IgD-negative memory B cell (primary cell): ENCODE data around the gene GALNTL6. TPM values are rescaled to one million over a fixed set of nuclear protein-coding genes. Genes with fewer than 3 reads are reported as not detected.

Experiments used
- H3K27ac Mint-ChIP-seq, 3 donors: one replicate each; pipeline ENCODE4 v1.8.0; 2020 to 2022; ENCODE audit warnings: mild to moderate bottlenecking in 3 of 3, mixed read lengths in 3 of 3, moderate library complexity in 1 of 3
- H3K27me3 Mint-ChIP-seq: one replicate; pipeline ENCODE4 v1.8.0; 2021; ENCODE audit warnings: mixed read lengths
- H3K36me3 Mint-ChIP-seq: one replicate; pipeline ENCODE4 v1.8.0; 2020; ENCODE audit warnings: mild to moderate bottlenecking, mixed read lengths
- H3K4me1 Mint-ChIP-seq, 3 donors: one replicate each; pipeline ENCODE4 v1.8.0; 2020 to 2022; ENCODE audit warnings: mixed read lengths in 3 of 3, mild to moderate bottlenecking in 1 of 3
- H3K4me3 Mint-ChIP-seq, 4 donors: one replicate each; pipeline ENCODE4 v1.8.0; 2020 to 2022; ENCODE audit warnings: mild to moderate bottlenecking in 4 of 4, mixed read lengths in 4 of 4, moderate library complexity in 3 of 4
- H3K9me3 Mint-ChIP-seq, 3 donors: one replicate each; pipeline ENCODE4 v1.8.0; 2020 to 2021; ENCODE audit warnings: mixed read lengths in 3 of 3, mild to moderate bottlenecking in 1 of 3
- polyA plus RNA-seq: library from polyadenylated mRNA; unstranded; fragments of 300-500 nt; fragmentation: Illumina TruSeq; gene quantifications from one replicate; pipeline ENCODE4 v1.2.3, GENCODE V29; 2021

The GALNTL6 gene
- polyA plus RNA-seq, 1 donor from 2014 or later = 1.3 TPM

- H3K4me1 Mint-ChIP-seq = peaks cover 0 to under 1% (median 0%) of the 10 kb centered on the region in 3 donors
- no peaks in the 10 kb centered on the region for H3K9me3 Mint-ChIP-seq
- H3K27ac Mint-ChIP-seq = no peak overlapping the region
- H3K4me3 Mint-ChIP-seq = no peak overlapping the region
- no peaks in the 10 kb centered on the region for H3K36me3 Mint-ChIP-seq
- H3K27me3 Mint-ChIP-seq = no peaks in the 10 kb centered on the region
These were observed 33.7 kb downstream of the GALNTL6 start for GRCh38 chr4:171846893-171847292.

- no peak overlapping the region for H3K27ac Mint-ChIP-seq
These were observed 34.5 kb downstream of the GALNTL6 start for GRCh38 chr4:171847751-171848150.

GRCh38 chr4:171849686-171850222 is 36.5 kb downstream of the GALNTL6 start:
- Mint-ChIP-seq H3K27me3 (no peaks in the 10 kb centered on the region), H3K9me3 (no peaks in the 10 kb centered on the region), H3K36me3 (no peaks in the 10 kb centered on the region), H3K4me3 (peak overlapping the region in 1 of 4 donors; percentile 35), H3K4me1 (peaks cover 3 to 6% (median 6%) of the 10 kb centered on the region in 3 donors), H3K27ac (no peak overlapping the region)

More at GRCh38 chr4:171847751-171848150, 34.5 kb downstream of the GALNTL6 start:
- Mint-ChIP-seq H3K27me3 (no peaks in the 10 kb centered on the region), H3K9me3 (no peaks in the 10 kb centered on the region), H3K4me1 (peaks cover 2 to 4% (median 3%) of the 10 kb centered on the region in 3 donors), H3K4me3 (no peak overlapping the region), H3K36me3 (no peaks in the 10 kb centered on the region)

- Mint-ChIP-seq H3K27me3 (no peaks in the 10 kb centered on the region), H3K9me3 (no peaks in the 10 kb centered on the region), H3K4me1 (peaks cover 3 to 8% (median 6%) of the 10 kb centered on the region in 3 donors), H3K27ac (no peak overlapping the region), H3K36me3 (no peaks in the 10 kb centered on the region), H3K4me3 (no peak overlapping the region)
These were observed 38.1 kb downstream of the GALNTL6 start for GRCh38 chr4:171851295-171851694.

- peaks cover 0 to 2% (median 0%) of the 10 kb centered on the region in 3 donors for H3K9me3 Mint-ChIP-seq
- peaks cover 0 to 6% (median 4%) of the 10 kb centered on the region in 3 donors for H3K4me1 Mint-ChIP-seq
- no peak overlapping the region for H3K4me3 Mint-ChIP-seq
- H3K27ac Mint-ChIP-seq = no peak overlapping the region
- H3K27me3 Mint-ChIP-seq = no peaks in the 10 kb centered on the region
- no peaks in the 10 kb centered on the region for H3K36me3 Mint-ChIP-seq
These were observed 44.3 kb downstream of the GALNTL6 start for GRCh38 chr4:171857302-171858012.

- H3K9me3 Mint-ChIP-seq = no peaks in the 10 kb centered on the region
- H3K4me3 Mint-ChIP-seq = peak overlapping the region in 1 of 4 donors; percentile 0
- H3K4me1 Mint-ChIP-seq = no peaks in the 10 kb centered on the region
- H3K27me3 Mint-ChIP-seq = no peaks in the 10 kb centered on the region
- H3K27ac Mint-ChIP-seq = no peak overlapping the region
- no peaks in the 10 kb centered on the region for H3K36me3 Mint-ChIP-seq
These were observed 62.1 kb downstream of the GALNTL6 start for GRCh38 chr4:171875291-171875690.

GRCh38 chr4:171876636-171877035 is 63.4 kb downstream of the GALNTL6 start:
- Mint-ChIP-seq H3K4me1 (no peaks in the 10 kb centered on the region), H3K9me3 (no peaks in the 10 kb centered on the region)

GRCh38 chr4:171880136-171880535 is 66.9 kb downstream of the GALNTL6 start:
- Mint-ChIP-seq H3K4me1 (no peaks in the 10 kb centered on the region), H3K4me3 (no peak overlapping the region), H3K9me3 (no peaks in the 10 kb centered on the region)

More at GRCh38 chr4:171876636-171877035, 63.4 kb downstream of the GALNTL6 start:
- Mint-ChIP-seq H3K36me3 (no peaks in the 10 kb centered on the region), H3K27me3 (no peaks in the 10 kb centered on the region), H3K4me3 (no peak overlapping the region), H3K27ac (no peak overlapping the region)

GRCh38 chr4:171889681-171890080 is 76.5 kb downstream of the GALNTL6 start:
- Mint-ChIP-seq H3K27ac (no peak overlapping the region), H3K9me3 (peaks cover 0 to 6% (median 3%) of the 10 kb centered on the region in 3 donors), H3K36me3 (no peaks in the 10 kb centered on the region), H3K27me3 (no peaks in the 10 kb centered on the region), H3K4me3 (no peak overlapping the region), H3K4me1 (no peaks in the 10 kb centered on the region)

More at GRCh38 chr4:171880136-171880535, 66.9 kb downstream of the GALNTL6 start:
- H3K27me3 Mint-ChIP-seq = no peaks in the 10 kb centered on the region
- no peak overlapping the region for H3K27ac Mint-ChIP-seq
- H3K36me3 Mint-ChIP-seq = no peaks in the 10 kb centered on the region

GRCh38 chr4:171891038-171891437 is 77.8 kb downstream of the GALNTL6 start:
- Mint-ChIP-seq H3K27me3 (no peaks in the 10 kb centered on the region), H3K27ac (no peak overlapping the region), H3K36me3 (no peaks in the 10 kb centered on the region), H3K4me1 (no peaks in the 10 kb centered on the region), H3K4me3 (no peak overlapping the region), H3K9me3 (peaks cover 0 to 6% (median 3%) of the 10 kb centered on the region in 3 donors)

- peaks cover 4 to 7% (median 5%) of the 10 kb centered on the region in 3 donors for H3K9me3 Mint-ChIP-seq
- no peaks in the 10 kb centered on the region for H3K36me3 Mint-ChIP-seq
- no peaks in the 10 kb centered on the region for H3K4me1 Mint-ChIP-seq
- no peaks in the 10 kb centered on the region for H3K27me3 Mint-ChIP-seq
- peak overlapping the region in 1 of 4 donors; percentile 54 for H3K4me3 Mint-ChIP-seq
- no peak overlapping the region for H3K27ac Mint-ChIP-seq
These were observed 83.2 kb downstream of the GALNTL6 start for GRCh38 chr4:171896426-171896825.

GRCh38 chr4:171919314-171919713 is 106.1 kb downstream of the GALNTL6 start:
- no peak overlapping the region for H3K27ac Mint-ChIP-seq
- H3K4me3 Mint-ChIP-seq = no peak overlapping the region
- peaks cover 2 to 3% (median 2%) of the 10 kb centered on the region in 3 donors for H3K9me3 Mint-ChIP-seq
- H3K4me1 Mint-ChIP-seq = peaks cover 0 to 1% (median 0%) of the 10 kb centered on the region in 3 donors
- H3K27me3 Mint-ChIP-seq = no peaks in the 10 kb centered on the region
- H3K36me3 Mint-ChIP-seq = no peaks in the 10 kb centered on the region

GRCh38 chr4:171920901-171921300 is 107.7 kb downstream of the GALNTL6 start:
- H3K36me3 Mint-ChIP-seq = no peaks in the 10 kb centered on the region
- peaks cover 0 to 1% (median 0%) of the 10 kb centered on the region in 3 donors for H3K4me1 Mint-ChIP-seq
- no peak overlapping the region for H3K27ac Mint-ChIP-seq
- no peaks in the 10 kb centered on the region for H3K27me3 Mint-ChIP-seq
- H3K9me3 Mint-ChIP-seq = peaks cover 2 to 3% (median 2%) of the 10 kb centered on the region in 3 donors
- H3K4me3 Mint-ChIP-seq = no peak overlapping the region

- peaks cover 0 to 2% (median 0%) of the 10 kb centered on the region in 3 donors for H3K9me3 Mint-ChIP-seq
- H3K4me1 Mint-ChIP-seq = no peaks in the 10 kb centered on the region
- H3K4me3 Mint-ChIP-seq = no peak overlapping the region
- no peaks in the 10 kb centered on the region for H3K36me3 Mint-ChIP-seq
- H3K27me3 Mint-ChIP-seq = no peaks in the 10 kb centered on the region
- no peak overlapping the region for H3K27ac Mint-ChIP-seq
These were observed 111.7 kb downstream of the GALNTL6 start for GRCh38 chr4:171924746-171925376.

GRCh38 chr4:171928336-171928735 is 115.1 kb downstream of the GALNTL6 start:
- H3K27me3 Mint-ChIP-seq = no peaks in the 10 kb centered on the region
- H3K36me3 Mint-ChIP-seq = no peaks in the 10 kb centered on the region
- no peaks in the 10 kb centered on the region for H3K4me1 Mint-ChIP-seq
- H3K27ac Mint-ChIP-seq = no peak overlapping the region
- H3K9me3 Mint-ChIP-seq = peaks cover 0 to 2% (median 0%) of the 10 kb centered on the region in 3 donors
- H3K4me3 Mint-ChIP-seq = no peak overlapping the region
